ENCODE data around the gene RGS3.

Gene RGS3

GRCh38 chr9:113492343-113493202 is 29.0 kb downstream of the RGS3 start:
- no peak for DNase-seq

DNA sequence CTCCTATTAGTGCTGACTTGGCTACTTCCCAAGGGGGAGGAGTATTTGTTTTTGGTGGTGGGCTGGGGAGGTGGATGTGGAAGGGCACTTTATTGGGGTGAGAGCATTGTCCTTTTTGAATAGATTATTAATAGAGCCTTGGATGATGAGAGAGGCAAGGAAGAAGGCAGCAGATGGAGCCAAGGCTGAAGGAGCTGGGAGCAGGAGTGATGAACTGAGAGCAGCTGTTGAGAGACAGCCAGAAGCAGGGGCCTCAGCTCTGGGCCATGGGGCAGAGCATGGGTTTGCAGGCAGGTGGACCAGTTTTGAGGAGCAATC is 29.6 kb downstream of the RGS3 start:
- no peak for DNase-seq

GRCh38 chr9:113495526-113495925 is 32.0 kb downstream of the RGS3 start:
- no peak for DNase-seq

DNA sequence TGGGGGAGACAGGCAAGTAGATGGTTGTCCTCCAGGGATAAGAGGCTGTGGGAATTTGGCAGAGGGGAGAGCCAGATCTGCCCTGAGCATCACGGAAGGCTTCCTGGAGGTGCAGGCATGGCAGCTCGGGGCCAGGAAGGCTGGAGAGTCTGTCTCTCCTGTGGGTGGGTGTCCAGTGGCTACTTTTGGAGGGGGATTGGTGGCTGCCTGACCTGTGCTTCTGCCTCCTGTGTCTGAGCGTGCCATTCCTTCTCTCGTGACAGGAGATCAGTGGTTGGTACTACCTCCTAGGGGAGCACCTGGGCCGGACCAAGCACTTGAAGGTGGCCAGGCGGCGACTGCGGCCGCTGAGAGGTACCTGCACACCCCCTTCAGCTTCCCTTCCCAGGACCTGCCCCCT is 33.5 kb downstream of the RGS3 start:
- DNase-seq = no peak

- no peak for DNase-seq
These were observed 35.8 kb downstream of the RGS3 start for GRCh38 chr9:113499153-113499875.

DNA sequence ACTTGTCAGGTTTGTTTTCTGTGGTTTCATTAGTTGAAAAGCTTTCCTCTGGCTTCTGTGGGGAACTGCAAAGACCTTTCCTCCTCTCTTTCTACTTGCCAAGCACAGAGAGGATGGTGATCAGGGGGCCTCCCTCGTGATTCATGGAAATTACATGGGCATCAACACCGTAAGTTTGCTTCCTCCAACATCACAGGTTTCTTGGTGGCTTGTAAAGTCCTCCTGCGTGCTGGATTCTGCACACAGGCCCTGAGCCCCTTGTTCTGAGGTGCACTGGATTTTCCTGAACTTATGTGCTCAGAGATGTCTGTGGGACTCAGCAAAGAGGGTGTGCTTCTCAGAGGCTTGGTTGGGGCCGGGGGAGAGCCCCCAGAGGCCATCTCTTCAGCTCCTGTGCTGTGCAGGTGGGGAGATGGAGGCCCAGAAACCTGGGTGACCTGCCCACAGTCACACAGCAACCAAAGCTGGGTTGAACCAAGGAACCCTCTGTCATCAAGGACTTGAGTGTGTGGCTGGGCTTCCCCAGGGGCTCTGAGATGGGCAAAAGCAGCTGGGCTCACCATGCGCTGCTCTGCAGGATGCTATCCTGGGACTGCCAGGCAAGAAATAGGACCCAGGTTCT is 36.5 kb downstream of the RGS3 start:
- no peak for DNase-seq

DNA sequence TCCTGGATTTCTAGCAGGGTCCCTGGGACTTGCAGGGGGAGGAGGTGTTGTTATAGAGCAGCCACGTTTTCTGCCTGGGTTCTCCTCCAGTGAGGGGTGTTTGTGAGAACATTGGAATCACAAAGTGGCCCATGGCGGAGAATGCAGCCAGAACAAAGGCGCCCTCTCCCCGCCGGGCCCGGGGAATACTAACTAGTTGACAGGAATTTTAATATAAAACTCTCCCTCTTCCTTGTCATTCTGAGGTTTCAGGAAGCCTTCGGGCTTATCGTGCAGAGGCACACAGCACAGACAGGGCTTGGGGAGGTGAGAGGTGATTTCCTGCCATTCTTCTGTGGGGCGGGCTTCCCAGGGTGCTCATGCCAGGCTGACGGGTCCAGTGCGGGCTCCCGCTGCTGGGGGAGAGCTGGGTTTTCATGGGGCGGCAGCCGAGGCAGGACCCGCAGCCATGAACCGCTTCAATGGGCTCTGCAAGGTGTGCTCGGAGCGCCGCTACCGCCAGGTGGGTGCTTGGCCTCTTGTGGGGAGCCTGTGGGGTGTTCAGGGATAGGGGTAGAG is 37.7 kb downstream of the RGS3 start:
- DNase-seq = no peak

- no peak for DNase-seq
These were observed 38.3 kb downstream of the RGS3 start for GRCh38 chr9:113501852-113502251.

DNA sequence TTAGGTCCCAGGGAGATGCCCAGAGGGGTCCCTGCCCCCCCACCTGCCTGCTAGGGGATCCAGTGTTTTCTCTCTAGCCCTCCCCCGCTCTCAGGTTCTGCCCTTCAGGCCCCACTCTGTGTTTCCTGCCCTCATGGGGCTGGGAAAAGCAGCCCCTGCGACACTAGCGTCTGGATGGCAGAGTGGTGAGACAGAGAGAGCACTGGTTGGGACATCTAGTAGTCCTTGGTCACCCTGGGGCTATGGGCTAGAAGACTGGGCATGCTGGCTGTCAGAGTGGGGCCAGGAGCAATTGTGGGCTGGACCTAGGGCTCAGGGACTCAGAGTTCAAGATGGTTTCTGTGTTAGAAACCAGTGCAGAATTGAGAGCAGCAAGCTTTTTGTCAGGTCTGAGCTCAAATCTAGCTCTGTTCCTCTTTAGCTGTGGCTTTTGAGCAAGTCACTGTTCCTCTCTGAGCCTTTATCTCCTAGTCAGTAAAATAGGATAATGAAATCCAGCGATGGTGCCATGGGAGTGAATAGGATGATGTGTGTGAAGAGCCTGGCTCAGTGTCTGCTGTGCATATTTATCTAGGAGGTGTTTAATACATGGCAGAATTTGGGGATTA is 39.0 kb downstream of the RGS3 start:
- DNase-seq = no peak

DNA sequence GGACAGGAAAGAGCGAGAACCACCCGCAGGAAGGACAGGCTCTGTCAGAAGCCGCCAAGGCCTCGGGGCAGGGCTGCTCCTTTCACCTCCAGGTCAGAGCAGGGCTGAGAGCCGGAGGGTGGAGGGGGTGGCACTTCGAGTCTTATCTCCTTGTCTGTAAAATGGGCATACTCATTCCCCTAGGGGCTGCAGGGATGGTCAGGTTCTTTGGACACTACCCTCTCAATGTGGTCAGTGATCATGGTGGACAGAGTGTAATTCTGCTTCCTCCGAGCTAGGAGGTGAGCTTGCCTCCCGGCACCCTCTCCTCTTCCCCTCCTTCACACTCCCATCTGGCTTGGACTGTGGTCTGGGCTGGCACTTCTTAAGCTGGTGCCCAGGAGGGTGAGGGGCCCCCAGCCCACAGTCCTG is 39.6 kb downstream of the RGS3 start:
- DNase-seq = no peak

DNA sequence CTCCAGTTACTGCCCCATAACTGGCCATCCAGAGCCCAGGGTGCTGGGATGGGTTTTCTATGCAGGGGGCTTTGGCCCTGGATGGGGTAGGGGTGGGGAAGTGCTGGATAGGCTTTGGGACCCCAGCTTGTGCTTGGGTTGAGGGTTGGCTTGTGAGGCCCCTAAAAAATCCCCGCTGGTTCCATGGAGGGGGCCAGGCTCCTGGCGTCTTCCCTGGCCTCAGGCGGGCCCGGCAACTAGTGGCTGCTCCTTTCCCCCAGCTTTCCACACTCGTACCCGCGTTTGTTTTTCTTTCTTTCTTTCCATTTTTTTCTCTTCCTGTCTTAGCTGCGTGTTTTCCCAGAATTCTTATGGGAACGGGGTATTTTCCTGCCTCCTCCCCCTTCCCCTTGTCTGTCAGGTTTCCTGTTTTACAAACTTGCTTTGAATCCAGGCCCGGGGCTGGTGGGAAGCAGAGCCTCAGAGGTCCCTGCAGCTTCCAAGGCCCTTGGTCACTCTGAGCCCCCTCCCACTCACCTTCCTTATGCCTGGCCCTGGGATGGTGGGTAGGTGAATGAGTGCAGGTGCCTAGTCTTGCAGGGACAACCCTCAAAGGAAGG is 40.2 kb downstream of the RGS3 start:
- no peak for DNase-seq

DNA sequence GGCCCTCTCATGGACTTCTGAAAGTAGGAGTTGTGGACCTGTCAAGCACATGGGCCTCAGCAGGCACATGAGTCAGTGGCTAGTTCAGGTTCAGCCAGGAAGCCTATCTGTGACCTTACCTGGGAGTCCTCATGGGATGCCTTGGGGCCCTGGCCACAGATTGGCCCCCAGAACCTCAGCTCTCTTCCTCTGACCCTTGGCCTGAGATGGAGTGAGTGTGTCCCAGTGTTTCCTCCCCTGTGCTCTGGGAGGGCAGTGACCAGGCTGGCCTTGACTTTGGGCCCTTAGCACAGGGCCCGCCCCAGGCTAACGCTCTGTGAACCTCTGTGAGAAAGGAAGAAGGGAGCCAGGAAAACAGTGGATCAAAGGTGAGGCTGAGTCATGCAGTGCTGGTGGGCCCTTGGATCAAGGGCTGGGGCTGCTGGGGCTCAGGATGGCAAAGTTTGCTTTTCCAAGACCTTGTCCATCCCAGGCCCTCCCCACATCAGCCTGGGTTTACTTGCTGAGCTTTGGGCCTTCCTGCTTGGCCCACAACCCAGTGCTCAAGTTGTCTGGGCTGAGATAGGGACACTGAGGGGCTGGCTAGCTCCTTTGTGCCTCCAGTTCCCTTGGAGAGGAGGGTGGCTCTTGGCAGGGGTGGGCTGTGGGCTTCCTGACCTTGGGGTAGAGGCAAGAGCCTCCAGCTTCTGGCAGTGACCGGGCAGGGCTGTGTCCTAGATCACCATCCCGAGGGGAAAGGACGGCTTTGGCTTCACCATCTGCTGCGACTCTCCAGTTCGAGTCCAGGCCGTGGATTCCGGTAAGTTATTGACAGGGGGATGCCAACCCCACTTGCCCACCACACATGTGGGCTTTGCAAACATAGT is 41.4 kb downstream of the RGS3 start:
- DNase-seq = no peak

DNA sequence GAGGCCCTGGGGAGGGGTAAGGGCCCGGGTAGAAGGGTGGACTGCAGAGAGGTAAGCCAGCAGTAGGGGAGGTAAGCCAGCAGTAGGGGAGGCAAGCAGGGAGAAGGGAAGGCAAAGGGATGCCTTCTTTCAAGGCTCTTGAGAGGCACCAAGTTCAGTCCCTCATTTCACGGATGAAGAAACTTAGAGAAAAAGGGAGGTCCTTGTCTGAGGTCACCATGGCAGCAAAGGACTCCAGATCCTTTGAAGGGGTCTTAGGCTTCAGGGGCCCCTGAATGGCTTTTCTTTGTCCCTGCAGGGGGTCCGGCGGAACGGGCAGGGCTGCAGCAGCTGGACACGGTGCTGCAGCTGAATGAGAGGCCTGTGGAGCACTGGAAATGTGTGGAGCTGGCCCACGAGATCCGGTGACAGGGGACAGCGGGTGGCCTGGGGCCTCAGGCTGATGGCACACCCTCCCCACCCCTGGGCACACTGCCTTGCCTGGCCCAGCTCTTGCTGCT is 42.6 kb downstream of the RGS3 start:
- no peak for DNase-seq

DNA sequence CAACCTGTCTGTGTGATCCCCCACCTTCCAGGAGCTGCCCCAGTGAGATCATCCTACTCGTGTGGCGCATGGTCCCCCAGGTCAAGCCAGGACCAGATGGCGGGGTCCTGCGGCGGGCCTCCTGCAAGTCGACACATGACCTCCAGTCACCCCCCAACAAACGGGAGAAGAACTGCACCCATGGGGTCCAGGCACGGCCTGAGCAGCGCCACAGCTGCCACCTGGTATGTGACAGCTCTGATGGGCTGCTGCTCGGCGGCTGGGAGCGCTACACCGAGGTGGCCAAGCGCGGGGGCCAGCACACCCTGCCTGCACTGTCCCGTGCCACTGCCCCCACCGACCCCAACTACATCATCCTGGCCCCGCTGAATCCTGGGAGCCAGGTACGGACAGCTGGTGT is 43.7 kb downstream of the RGS3 start:
- DNase-seq = no peak

DNA sequence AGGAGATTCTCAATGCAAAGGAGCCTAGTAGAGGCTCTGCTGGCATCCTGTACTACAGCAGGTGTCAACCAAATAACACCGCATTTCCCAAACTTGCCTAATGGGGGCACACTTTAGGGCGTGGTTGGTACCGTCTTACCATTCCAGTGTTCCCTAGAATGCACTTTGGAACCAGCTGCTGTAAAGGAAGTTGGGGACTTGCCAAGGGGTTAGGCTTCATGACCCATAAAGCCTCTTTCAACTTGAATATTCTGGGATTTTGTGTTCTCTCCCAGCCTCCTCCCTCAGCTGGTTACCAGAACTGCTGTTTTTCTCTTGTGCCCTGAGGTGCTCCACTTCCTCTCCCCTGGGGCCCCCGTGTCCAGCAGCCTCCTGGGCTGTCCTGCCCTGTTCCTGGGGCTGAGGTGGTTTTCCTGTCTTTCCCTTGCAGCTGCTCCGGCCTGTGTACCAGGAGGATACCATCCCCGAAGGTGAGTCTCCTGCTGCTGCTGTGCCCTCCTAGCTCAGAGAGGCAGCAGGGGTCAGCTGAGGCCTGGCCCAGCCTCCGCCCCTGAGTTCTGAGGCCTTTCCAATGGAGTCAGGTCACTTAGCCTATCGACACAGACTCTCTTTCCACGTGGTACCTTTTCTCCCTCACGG is 44.7 kb downstream of the RGS3 start:
- peak in 1 of 2 experiments; percentile 7 for DNase-seq

DNA sequence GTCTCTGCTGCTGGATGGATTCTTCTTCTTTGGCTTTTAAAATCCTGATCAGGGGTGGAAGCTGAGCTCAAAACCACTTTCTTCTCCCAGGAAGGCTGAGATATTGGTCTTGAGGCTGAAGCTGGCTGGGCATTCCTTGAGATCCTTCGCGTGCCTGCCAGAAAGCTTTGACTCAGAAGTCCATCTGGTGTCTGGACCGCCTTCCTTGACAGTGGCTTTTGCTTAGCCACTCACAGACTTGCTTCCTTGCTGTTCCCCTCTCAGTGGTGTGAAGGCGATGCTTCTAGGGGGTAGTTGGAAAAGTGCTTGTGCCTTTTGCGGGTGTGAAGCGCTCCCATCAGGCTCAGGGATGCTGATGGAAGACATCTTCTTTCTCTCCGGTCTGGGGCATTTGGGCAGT is 45.9 kb downstream of the RGS3 start:
- DNase-seq = no peak

DNA sequence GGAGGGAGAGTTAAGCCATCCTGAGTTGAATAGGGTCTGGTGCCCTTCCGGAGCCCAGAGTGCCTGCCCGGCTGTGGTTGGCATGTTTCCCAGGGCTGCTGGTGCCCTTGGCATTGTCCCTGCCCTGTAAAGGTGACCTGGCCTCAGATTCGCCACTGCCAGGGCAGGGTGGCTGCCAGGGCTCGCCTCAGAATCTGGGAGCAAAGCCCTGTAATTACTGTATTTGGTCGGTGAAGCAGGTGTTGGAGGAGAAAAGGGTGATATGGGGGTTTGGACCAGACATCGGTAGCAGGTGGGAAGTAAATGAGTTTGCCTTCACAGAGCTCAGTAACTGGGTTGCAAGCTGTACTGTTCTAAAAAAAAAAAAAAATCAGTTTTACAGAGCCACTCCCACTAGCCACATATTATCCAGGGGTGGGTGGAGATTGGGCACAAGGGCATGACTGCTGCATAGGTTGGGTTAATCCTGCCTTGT is 47.6 kb downstream of the RGS3 start:
- no peak for DNase-seq

DNA sequence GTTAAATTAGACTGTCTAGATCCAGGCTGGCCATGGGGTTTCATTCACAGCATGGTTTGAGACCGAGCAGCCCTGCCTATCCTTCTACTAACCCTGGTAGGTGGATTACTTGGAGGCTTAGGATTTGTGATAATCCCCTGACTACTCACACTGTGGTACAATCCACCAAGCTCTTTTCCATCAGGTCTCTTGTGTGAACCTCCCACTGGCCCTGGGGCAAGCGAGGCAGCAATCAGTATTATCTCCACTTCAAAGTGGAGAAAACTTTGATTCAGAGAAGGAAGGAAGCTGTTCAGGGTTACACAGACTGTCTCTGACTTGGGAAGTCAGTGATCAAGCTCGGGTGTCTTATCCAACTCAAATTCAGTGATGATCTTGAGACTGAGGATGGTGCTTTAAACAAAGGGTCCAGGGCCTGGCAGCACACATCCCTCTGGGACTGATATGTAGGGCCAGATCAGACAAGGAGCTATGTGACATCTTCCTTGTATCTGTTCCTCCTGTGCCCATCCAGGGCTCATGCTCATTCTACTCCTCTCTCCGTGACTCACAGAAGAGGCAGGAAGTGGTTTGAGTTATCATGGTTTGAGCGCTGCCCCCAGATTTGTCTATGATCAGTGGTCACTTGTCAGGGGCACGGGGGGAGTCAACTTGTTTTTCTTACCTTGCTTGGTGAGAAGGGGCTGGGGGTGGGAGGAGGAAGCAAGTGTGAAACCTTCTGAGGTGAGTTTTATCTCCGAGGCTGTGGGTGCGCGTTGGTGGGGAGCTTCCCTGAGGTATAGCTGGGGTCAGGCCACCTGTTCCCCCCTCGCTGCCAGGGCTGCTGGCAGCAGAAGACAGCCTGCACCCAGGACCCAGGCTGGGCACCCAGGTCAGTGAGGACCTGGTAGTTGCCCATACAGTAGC is 48.6 kb downstream of the RGS3 start:
- DNase-seq = no peak

DNA sequence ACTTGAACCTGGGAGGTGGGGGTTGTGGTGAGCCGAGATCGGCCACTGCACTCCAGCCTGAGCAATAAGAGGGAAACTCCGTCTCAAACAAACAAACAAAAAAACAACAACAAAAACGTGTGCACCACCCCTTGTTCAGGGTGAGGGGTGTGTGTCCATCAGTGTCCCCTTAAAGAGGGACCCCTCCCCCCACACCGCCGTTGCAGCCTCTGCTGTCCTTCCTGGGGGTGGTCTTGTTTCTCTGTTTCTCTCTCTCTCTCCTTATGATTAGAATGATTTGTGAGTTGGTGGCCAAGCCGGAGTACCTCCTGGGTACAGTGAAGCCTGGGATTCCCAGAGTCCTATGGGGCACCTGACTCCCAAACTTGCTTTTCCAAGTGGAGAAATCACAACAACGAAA is 49.6 kb downstream of the RGS3 start:
- no peak for DNase-seq

GRCh38 chr9:113513536-113513935 is 50.0 kb downstream of the RGS3 start:
- no peak for DNase-seq
